ENCODE results near the gene MUC5AC.
"Not testable (repeated sequence)": the region's sequence is repeated elsewhere in the genome, so short reads cannot be mapped to it uniquely, and the experiment has no call there.

Gene MUC5AC

GRCh38 chr11:1246301-1246700, 88.5 kb downstream of the MUC5AC start:
- DNase-seq (ENCODE audit: low read depth); in situ Hi-C loops (cut with HindIII; ENCODE audit: low sequenced_read_pairs): not testable (repeated sequence)

GRCh38 chr11:1247026-1247425, 89.3 kb downstream of the MUC5AC start:
- H3K4me3 ChIP-seq (ENCODE audit: low read depth, low read length); DNase-seq (ENCODE audit: low read depth); in situ Hi-C loops (cut with HindIII; ENCODE audit: low sequenced_read_pairs): not testable (repeated sequence)

More at GRCh38 chr11:1246301-1246700, 88.5 kb downstream of the MUC5AC start:
- not testable (repeated sequence) for H3K4me3 ChIP-seq (ENCODE audit: low read depth, low read length)

GRCh38 chr11:1248951-1249350, 91.2 kb downstream of the MUC5AC start:
- in situ Hi-C loops (cut with HindIII; ENCODE audit: low sequenced_read_pairs); H3K4me3 ChIP-seq (ENCODE audit: low read depth, low read length); DNase-seq (ENCODE audit: low read depth): not testable (repeated sequence)

GRCh38 chr11:1250411-1250810, 92.7 kb downstream of the MUC5AC start:
- in situ Hi-C loops (cut with HindIII; ENCODE audit: low sequenced_read_pairs); H3K4me3 ChIP-seq (ENCODE audit: low read depth, low read length); DNase-seq (ENCODE audit: low read depth): not testable (repeated sequence)
